Astrocyte (in vitro differentiated cells and primary cell): ENCODE measurements around the gene C11orf54. TPM values are rescaled to one million over a fixed set of nuclear protein-coding genes. Genes with fewer than 3 reads are reported as not detected.

Experiments
- DNase-seq: peaks from one replicate; pipeline ENCODE4 v3.0.0-alpha.2; 2010; ENCODE audit warnings: low read depth
- FAIRE-seq: peaks from 2 replicates; lab custom pipeline; 2011; peaks lifted over from hg19 to GRCh38; lab: Jason Lieb, UNC
- H2AFZ ChIP-seq: 2 replicates; pipeline ENCODE4 v1.6.0; 2012; ENCODE audit warnings: low read depth, low read length, inconsistent platforms
- H3K27ac ChIP-seq: 2 replicates; pipeline ENCODE4 v1.5.1; 2011; ENCODE audit warnings: low read depth, low read length, inconsistent platforms
- H3K27me3 ChIP-seq: 2 replicates; pipeline ENCODE4 v1.6.0; 2011; ENCODE audit warnings: low read length, inconsistent platforms; ENCODE audit not compliant: insufficient read depth
- H3K36me3 ChIP-seq: 2 replicates; pipeline ENCODE4 v1.5.1; 2011; ENCODE audit warnings: low read length, inconsistent platforms; ENCODE audit not compliant: insufficient read depth
- H3K4me1 ChIP-seq: 2 replicates; pipeline ENCODE4 v1.5.1; 2011; ENCODE audit warnings: low read length, inconsistent platforms; ENCODE audit not compliant: insufficient read depth
- H3K4me2 ChIP-seq: 2 replicates; pipeline ENCODE4 v1.6.0; 2012; ENCODE audit warnings: low read length, inconsistent platforms
- H3K4me3 ChIP-seq: 2 replicates; pipeline ENCODE4 v1.5.1; 2011; ENCODE audit warnings: low read depth, mild to moderate bottlenecking, low read length, inconsistent platforms; ENCODE audit not compliant: insufficient read depth
- H3K79me2 ChIP-seq: 2 replicates; pipeline ENCODE4 v1.6.0; 2012; ENCODE audit warnings: mild to moderate bottlenecking, low read length, inconsistent platforms; ENCODE audit not compliant: insufficient read depth
- H3K9ac ChIP-seq: 2 replicates; pipeline ENCODE4 v1.6.0; 2012; ENCODE audit warnings: mild to moderate bottlenecking, low read length, inconsistent platforms
- H3K9me3 ChIP-seq: 2 replicates; pipeline ENCODE4 v1.5.1; 2012; ENCODE audit warnings: low read depth, mild to moderate bottlenecking, low read length, inconsistent platforms; ENCODE audit not compliant: insufficient read depth
- H4K20me1 ChIP-seq: 2 replicates; pipeline ENCODE4 v1.6.0; 2012; ENCODE audit warnings: low read length, inconsistent platforms; ENCODE audit not compliant: insufficient read depth
- H3K27ac Mint-ChIP-seq: one replicate; pipeline ENCODE4 v1.8.0; 2021; ENCODE audit warnings: mild to moderate bottlenecking, mixed read lengths; ENCODE audit not compliant: unreplicated experiment
- H3K27me3 Mint-ChIP-seq: one replicate; pipeline ENCODE4 v1.8.0; 2021; ENCODE audit warnings: low read depth, mixed read lengths; ENCODE audit not compliant: unreplicated experiment
- H3K36me3 Mint-ChIP-seq: one replicate; pipeline ENCODE4 v1.8.0; 2021; ENCODE audit warnings: low read depth, mixed read lengths; ENCODE audit not compliant: unreplicated experiment
- H3K4me1 Mint-ChIP-seq: one replicate; pipeline ENCODE4 v1.8.0; 2021; ENCODE audit warnings: low read depth, mixed read lengths; ENCODE audit not compliant: unreplicated experiment
- H3K4me3 Mint-ChIP-seq: one replicate; pipeline ENCODE4 v1.8.0; 2021; ENCODE audit warnings: mild to moderate bottlenecking, moderate library complexity, mixed read lengths; ENCODE audit not compliant: unreplicated experiment
- H3K9me3 Mint-ChIP-seq: one replicate; pipeline ENCODE4 v1.8.0; 2021; ENCODE audit warnings: mild to moderate bottlenecking, mixed read lengths; ENCODE audit not compliant: unreplicated experiment
- EZH2 ChIP-seq: IDR thresholded peaks from 2 replicates; pipeline ENCODE4 v1.6.1; 2012; ENCODE audit warnings: mild to moderate bottlenecking, low read length, inconsistent platforms; ENCODE audit not compliant: insufficient read depth
- total RNA-seq: library from RNA; stranded (reverse); gene quantifications from 2 replicates; pipeline ENCODE4 v1.2.1, GENCODE V29; 2021
- TF ChIP-seq, protein P1 (sequence below): IDR thresholded peaks from 2 replicates; pipeline ENCODE4 v1.5.1; 2011; ENCODE audit warnings: low read depth, mild to moderate bottlenecking, inconsistent platforms, low read length, moderate library complexity; ENCODE audit not compliant: insufficient read depth

C11orf54 gene
- total RNA-seq, 1 donor from 2014 or later: 14.8 TPM

DNA sequence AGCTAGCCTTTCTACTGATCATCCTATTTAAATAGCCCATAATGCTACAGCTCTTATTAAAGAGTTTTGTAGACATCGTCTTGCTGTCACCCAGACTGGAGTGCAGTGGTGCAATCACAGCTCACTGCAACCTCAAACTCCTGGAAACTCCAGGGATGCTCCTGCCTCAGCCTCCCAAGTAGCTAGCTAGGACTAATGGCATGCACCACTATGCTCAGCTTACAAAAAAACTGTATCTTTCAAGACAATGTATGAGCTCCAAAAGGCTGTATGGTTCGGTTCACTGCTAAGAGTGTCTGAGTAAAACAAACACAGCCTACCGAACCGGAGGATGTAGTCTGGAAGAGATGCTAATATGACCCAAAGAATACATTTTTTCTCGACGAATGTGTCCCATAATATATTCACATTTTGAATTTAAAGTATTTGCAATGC, 2.8 kb upstream of the C11orf54 start:
- Mint-ChIP-seq H3K27ac (peak overlapping the region; percentile 98), H3K36me3 (peaks cover 35% of the 10 kb centered on the region), H3K27me3 (no peaks in the 10 kb centered on the region), H3K9me3 (no peaks in the 10 kb centered on the region), H3K4me1 (peaks cover 41% of the 10 kb centered on the region), H3K4me3 (peak overlapping the region; percentile 100)
- peak; percentile 8 for DNase-seq
- FAIRE-seq: no peak
- no peaks in the 10 kb centered on the region for H3K27me3 ChIP-seq
- H3K27ac ChIP-seq: peak overlapping the region; percentile 34
- peak overlapping the region; percentile 99 for H3K9ac ChIP-seq
- peaks cover 65% of the 10 kb centered on the region for H4K20me1 ChIP-seq
- H3K4me3 ChIP-seq: peak overlapping the region; percentile 95
- H3K79me2 ChIP-seq: peaks cover 89% of the 10 kb centered on the region
- peak overlapping the region; percentile 86 for H3K4me2 ChIP-seq
- no peak overlapping the region for H2AFZ ChIP-seq
- peaks cover 12% of the 10 kb centered on the region for H3K4me1 ChIP-seq
- TF ChIP-seq, protein P1, sequence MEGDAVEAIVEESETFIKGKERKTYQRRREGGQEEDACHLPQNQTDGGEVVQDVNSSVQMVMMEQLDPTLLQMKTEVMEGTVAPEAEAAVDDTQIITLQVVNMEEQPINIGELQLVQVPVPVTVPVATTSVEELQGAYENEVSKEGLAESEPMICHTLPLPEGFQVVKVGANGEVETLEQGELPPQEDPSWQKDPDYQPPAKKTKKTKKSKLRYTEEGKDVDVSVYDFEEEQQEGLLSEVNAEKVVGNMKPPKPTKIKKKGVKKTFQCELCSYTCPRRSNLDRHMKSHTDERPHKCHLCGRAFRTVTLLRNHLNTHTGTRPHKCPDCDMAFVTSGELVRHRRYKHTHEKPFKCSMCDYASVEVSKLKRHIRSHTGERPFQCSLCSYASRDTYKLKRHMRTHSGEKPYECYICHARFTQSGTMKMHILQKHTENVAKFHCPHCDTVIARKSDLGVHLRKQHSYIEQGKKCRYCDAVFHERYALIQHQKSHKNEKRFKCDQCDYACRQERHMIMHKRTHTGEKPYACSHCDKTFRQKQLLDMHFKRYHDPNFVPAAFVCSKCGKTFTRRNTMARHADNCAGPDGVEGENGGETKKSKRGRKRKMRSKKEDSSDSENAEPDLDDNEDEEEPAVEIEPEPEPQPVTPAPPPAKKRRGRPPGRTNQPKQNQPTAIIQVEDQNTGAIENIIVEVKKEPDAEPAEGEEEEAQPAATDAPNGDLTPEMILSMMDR: no peak
- no peak for TF ChIP-seq EZH2
- H3K9me3 ChIP-seq: no peaks in the 10 kb centered on the region
- H3K36me3 ChIP-seq: peaks cover 51% of the 10 kb centered on the region

DNA sequence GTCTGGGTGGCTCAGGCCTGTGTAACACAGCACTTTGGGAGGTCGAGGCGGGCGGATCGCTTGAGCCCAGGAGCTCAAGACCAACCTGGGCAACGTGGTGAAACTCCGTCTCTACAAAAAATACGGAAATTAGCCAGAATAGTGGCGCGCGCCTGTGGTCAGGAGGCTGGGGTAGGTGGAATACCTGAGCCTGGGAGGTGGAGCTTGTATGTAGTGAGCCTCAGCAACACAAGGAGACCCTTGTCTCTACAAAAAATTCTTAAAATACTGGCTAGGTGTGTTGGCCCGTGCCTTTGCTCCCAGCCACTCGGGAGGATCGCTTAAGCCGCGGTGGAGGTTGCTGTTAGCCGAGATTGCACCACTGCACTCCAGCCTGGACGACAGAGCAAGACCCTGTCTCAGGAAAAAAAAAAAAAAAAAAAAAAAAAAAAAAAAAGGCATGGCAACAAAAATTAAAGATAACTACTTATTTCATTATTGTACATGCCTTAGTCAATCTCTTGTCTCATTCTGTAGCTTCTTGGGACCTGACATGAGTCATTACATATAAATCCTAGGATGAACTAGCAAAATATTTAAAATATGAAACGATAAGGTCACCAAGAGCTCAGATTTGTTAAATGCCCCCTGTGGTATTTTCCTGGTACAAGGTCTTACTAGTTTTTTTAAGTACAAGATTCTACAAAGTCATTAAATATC, 1.3 kb upstream of the C11orf54 start:
- peaks cover 50% of the 10 kb centered on the region for H4K20me1 ChIP-seq
- Mint-ChIP-seq H3K27me3 (no peaks in the 10 kb centered on the region), H3K9me3 (no peaks in the 10 kb centered on the region), H3K36me3 (peaks cover 28% of the 10 kb centered on the region), H3K27ac (peak overlapping the region; percentile 98), H3K4me3 (peak overlapping the region; percentile 100), H3K4me1 (peaks cover 35% of the 10 kb centered on the region)
- DNase-seq: peak; percentile 48
- H3K9me3 ChIP-seq: no peaks in the 10 kb centered on the region
- peak overlapping the region; percentile 99 for H3K9ac ChIP-seq
- H3K79me2 ChIP-seq: peaks cover 74% of the 10 kb centered on the region
- no peak for FAIRE-seq
- H3K27ac ChIP-seq: peak overlapping the region; percentile 95
- no peak overlapping the region for H2AFZ ChIP-seq
- H3K4me3 ChIP-seq: peak overlapping the region; percentile 95
- H3K4me1 ChIP-seq: peaks cover 12% of the 10 kb centered on the region
- H3K36me3 ChIP-seq: peaks cover 37% of the 10 kb centered on the region
- H3K27me3 ChIP-seq: no peaks in the 10 kb centered on the region
- TF ChIP-seq, protein P1: no peak
- TF ChIP-seq EZH2: no peak
- H3K4me2 ChIP-seq: peak overlapping the region; percentile 86

DNA sequence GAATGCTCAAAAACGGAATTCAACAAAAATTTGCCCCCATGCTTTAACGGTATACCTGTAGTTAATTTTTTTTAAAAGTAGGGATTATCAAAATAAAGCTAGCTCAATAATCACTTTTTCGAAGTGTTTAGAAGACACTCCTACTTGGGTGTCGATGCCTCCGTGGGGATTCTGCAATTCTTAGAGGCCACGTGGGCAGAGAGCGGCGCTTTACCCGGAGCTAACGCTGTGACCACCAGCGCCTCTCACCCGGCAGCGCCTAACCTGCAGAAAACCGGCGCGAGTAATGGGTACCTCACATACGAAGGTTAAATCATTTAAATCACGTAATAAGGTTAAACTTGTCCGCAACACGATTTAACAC, 760 bp upstream of the C11orf54 start:
- H3K36me3 Mint-ChIP-seq: peaks cover 28% of the 10 kb centered on the region
- peak overlapping the region; percentile 95 for H3K27ac ChIP-seq
- H3K79me2 ChIP-seq: peaks cover 69% of the 10 kb centered on the region
- H3K36me3 ChIP-seq: peaks cover 32% of the 10 kb centered on the region
- no peaks in the 10 kb centered on the region for H3K27me3 Mint-ChIP-seq
- DNase-seq (peak; percentile 31), FAIRE-seq (no peak)
- H3K4me1 ChIP-seq: peaks cover 12% of the 10 kb centered on the region
- TF ChIP-seq, protein P1: no peak
- TF ChIP-seq EZH2: no peak
- H3K4me2 ChIP-seq: peak overlapping the region; percentile 86
- peaks cover 45% of the 10 kb centered on the region for H4K20me1 ChIP-seq
- H2AFZ ChIP-seq: peak overlapping the region; percentile 18
- peaks cover 32% of the 10 kb centered on the region for H3K4me1 Mint-ChIP-seq
- peak overlapping the region; percentile 98 for H3K27ac Mint-ChIP-seq
- H3K9me3 Mint-ChIP-seq: no peaks in the 10 kb centered on the region
- peak overlapping the region; percentile 100 for H3K4me3 Mint-ChIP-seq
- H3K4me3 ChIP-seq: peak overlapping the region; percentile 95
- no peaks in the 10 kb centered on the region for H3K9me3 ChIP-seq
- H3K27me3 ChIP-seq: no peaks in the 10 kb centered on the region
- peak overlapping the region; percentile 99 for H3K9ac ChIP-seq
